SK-N-MC (cell line): ENCODE results near the gene URAD.

Experiments
- EZH2 ChIP-seq: fragments of 200-600 bp; sonication (generic); IDR thresholded peaks from one replicate; pipeline ENCODE4 v1.6.1; 2017; ENCODE audit warnings: antibody characterized with exemption
- FOXP2 ChIP-seq: optimal IDR thresholded peaks from 2 replicates; pipeline ENCODE3; 2011; ENCODE audit warnings: mild to moderate bottlenecking, moderate library complexity; ENCODE audit not compliant: insufficient read depth; ENCODE audit errors: extremely low read length, control extremely low read depth
- POLR2AphosphoS5 ChIP-seq: IDR thresholded peaks from 2 replicates; pipeline ENCODE4 v1.6.1; 2012; ENCODE audit warnings: mild to moderate bottlenecking, low read depth, low read length, borderline replicate concordance

- no peak for TF ChIP-seq POLR2AphosphoS5
- TF ChIP-seq EZH2, result no peak
- no peak for TF ChIP-seq FOXP2
Measured at GRCh38 chr13:28000567-28000966, 12.1 kb upstream of the URAD start.
